Measurements from ENCODE around the gene CAPS2. TPM values are rescaled to one million over a fixed set of nuclear protein-coding genes. Genes with fewer than 3 reads are reported as not detected.
"Not testable (repeated sequence)": the region's sequence is repeated elsewhere in the genome, so short reads cannot be mapped to it uniquely, and the experiment has no call there.

Gene CAPS2
- total RNA-seq, 6 donors from 2014 or later: 6.7 to 48.2 (median 9.0) TPM

DNA sequence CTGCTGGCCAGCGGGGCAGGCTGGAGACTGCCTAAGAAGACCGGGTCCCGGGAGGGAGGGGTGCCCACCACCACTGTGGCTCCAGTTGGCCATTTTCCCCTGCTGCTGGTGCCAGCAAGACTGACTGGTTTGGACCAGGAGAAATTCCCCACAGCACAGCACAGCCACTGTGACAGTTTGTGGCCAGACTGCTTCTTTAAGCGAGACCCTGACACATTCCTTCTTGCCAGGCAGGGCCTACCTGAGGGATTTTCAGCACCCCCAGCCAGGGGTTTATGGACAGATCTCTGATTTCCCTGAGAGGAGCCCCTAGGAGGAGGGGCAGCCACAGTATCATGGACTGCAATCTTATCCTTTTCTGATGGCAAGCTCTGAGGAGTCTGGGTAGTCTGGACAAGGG lies 19.8 kb upstream of the CAPS2 start:
- no peaks in the 10 kb centered on the region for H3K4me1 ChIP-seq
- peak in 1 of 2 donors; percentile 40 for ATAC-seq (ENCODE audit: low FRiP score in 2 of 2)
- no peaks in the 10 kb centered on the region for H3K36me3 ChIP-seq
- DNase-seq: peak in 1 of 2 donors; percentile 7
- H3K27me3 ChIP-seq: no peaks in the 10 kb centered on the region
- H3K4me3 ChIP-seq: no peak overlapping the region
- 89 to 92% methylated on average over 4 of the region's 4 CpGs for WGBS, 2 donors
- H3K9me3 ChIP-seq: peaks cover 0 to 4% (median 1%) of the 10 kb centered on the region in 4 donors
- TF ChIP-seq CTCF (IDR thresholded peaks at IDR 0.05) (no peak), POLR2AphosphoS5 (IDR thresholded peaks at IDR 0.05) (no peak), POLR2A (IDR thresholded peaks at IDR 0.05) (no peak), EP300 (IDR thresholded peaks at IDR 0.05) (no peak)
- no peak overlapping the region for H3K27ac ChIP-seq

DNA sequence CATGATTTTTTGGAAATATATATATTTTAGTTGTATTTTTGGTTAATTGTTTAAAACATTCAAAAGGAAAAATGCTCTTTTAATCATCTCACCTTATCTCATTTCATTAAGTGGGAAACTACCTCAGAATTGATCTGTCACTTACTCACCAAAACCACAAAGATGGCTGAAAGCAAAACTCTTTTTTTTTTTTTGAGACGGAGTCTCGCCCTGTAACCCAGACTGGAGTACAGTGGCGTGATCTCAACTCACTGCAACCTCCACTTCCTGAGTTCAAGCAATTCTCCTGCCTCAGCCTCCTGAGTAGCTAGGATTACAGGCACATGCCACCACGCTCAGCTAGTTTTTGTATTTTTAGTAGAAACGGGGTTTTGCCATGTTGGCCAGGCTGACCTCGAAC lies 16.1 kb upstream of the CAPS2 start:
- not testable (repeated sequence) for H3K27me3 ChIP-seq; H3K4me3 ChIP-seq; H3K9me3 ChIP-seq; H3K27ac ChIP-seq; H3K4me1 ChIP-seq; ATAC-seq (ENCODE audit: low FRiP score in 2 of 2); H3K36me3 ChIP-seq; DNase-seq
- 86 to 94% methylated on average over 6 of the region's 6 CpGs for WGBS, 2 donors

DNA sequence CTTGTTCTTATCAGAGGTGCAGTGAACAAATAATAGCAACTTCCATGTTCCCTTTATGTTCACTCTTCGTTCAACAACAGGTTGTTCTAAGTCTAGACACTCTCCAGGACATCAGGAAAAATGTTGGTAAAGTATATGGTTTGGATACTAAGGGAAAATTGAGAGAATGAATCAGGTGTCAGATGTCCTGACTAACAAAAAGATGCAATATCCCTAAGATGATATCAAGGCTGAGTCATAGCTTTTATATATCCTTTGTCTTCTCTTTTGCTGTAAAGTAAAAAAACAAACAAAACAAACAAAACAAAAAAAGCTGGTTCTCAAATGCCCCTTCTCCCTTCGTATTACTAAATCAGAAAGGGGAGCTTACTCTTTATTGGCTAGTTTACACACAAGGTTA lies 15.4 kb upstream of the CAPS2 start:
- ATAC-seq (ENCODE audit: low FRiP score in 2 of 2) (no peak), DNase-seq (no peak)
- H3K4me3 ChIP-seq: no peak overlapping the region
- H3K36me3 ChIP-seq: no peaks in the 10 kb centered on the region
- TF ChIP-seq CTCF (IDR thresholded peaks at IDR 0.05) (no peak), POLR2A (IDR thresholded peaks at IDR 0.05) (no peak), POLR2AphosphoS5 (IDR thresholded peaks at IDR 0.05) (no peak), EP300 (IDR thresholded peaks at IDR 0.05) (no peak)
- no peaks in the 10 kb centered on the region for H3K9me3 ChIP-seq
- WGBS, 2 donors: 79 to 82% methylated on average over 2 of the region's 2 CpGs
- H3K27ac ChIP-seq: no peak overlapping the region
- H3K4me1 ChIP-seq: no peaks in the 10 kb centered on the region
- no peaks in the 10 kb centered on the region for H3K27me3 ChIP-seq

DNA sequence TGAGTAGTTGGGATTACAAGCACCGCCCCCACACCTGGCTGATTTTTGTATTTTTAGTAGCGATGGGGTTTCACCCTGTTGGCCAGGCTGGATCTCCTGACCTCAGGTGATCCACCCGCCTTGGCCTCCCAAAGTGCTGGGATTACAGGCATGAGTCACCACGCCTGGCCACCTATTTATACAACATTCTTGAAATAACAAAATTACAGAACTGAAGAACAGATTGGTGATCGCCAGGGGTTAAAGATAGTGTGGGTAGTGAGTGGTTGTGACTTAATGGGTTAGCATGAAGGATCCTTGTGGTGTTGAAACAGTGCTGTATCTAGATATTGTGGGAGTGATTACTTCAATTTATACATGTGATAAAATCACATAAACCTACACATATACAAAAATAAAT lies 11.7 kb upstream of the CAPS2 start:
- Histone ChIP-seq H3K27ac (no peak overlapping the region), H3K4me3 (no peak overlapping the region), H3K27me3 (no peaks in the 10 kb centered on the region), H3K36me3 (no peaks in the 10 kb centered on the region), H3K9me3 (no peaks in the 10 kb centered on the region), H3K4me1 (no peaks in the 10 kb centered on the region)
- TF ChIP-seq POLR2A (IDR thresholded peaks at IDR 0.05) (no peak), POLR2AphosphoS5 (IDR thresholded peaks at IDR 0.05) (no peak), EP300 (IDR thresholded peaks at IDR 0.05) (no peak), CTCF (IDR thresholded peaks at IDR 0.05) (no peak)
- DNase-seq (no peak), ATAC-seq (ENCODE audit: low FRiP score in 2 of 2) (no peak)
- 93 to 99% methylated on average over 5 of the region's 5 CpGs for WGBS, 2 donors

- WGBS, 2 donors: 88 to 93% methylated on average over 1 of the region's 1 CpG
- Histone ChIP-seq H3K9me3 (no peaks in the 10 kb centered on the region), H3K36me3 (no peaks in the 10 kb centered on the region), H3K4me3 (no peak overlapping the region), H3K27me3 (no peaks in the 10 kb centered on the region), H3K27ac (no peak overlapping the region), H3K4me1 (peaks cover 0 to 8% (median 5%) of the 10 kb centered on the region in 4 donors)
- TF ChIP-seq POLR2A (IDR thresholded peaks at IDR 0.05): no peak
- TF ChIP-seq EP300 (IDR thresholded peaks at IDR 0.05): no peak
- TF ChIP-seq POLR2AphosphoS5 (IDR thresholded peaks at IDR 0.05): no peak
- ATAC-seq (ENCODE audit: low FRiP score in 2 of 2) (no peak), DNase-seq (no peak)
Observed at GRCh38 chr12:75337905-75338304, 7.8 kb upstream of the CAPS2 start.

- peak; percentile 91 for ATAC-seq (ENCODE audit: low FRiP score in 2 of 2)
- DNase-seq: peak; percentile 86 to 89
- H3K4me1 ChIP-seq: peaks cover 3 to 12% (median 8%) of the 10 kb centered on the region in 4 donors
- no peaks in the 10 kb centered on the region for H3K27me3 ChIP-seq
- H3K36me3 ChIP-seq: no peaks in the 10 kb centered on the region
- TF ChIP-seq POLR2A (IDR thresholded peaks at IDR 0.05) (no peak), CTCF (IDR thresholded peaks at IDR 0.05) (peak; percentile 74 to 87 (median 84)), POLR2AphosphoS5 (IDR thresholded peaks at IDR 0.05) (peak in 1 of 2 donors; percentile 18), EP300 (IDR thresholded peaks at IDR 0.05) (no peak)
- H3K4me3 ChIP-seq: peak within 1 kb of the TSS in 3 of 4 donors; percentile 20 to 36 (median 32)
- no peaks in the 10 kb centered on the region for H3K9me3 ChIP-seq
- H3K27ac ChIP-seq: no peak within 1 kb of the TSS
- WGBS, 2 donors: 8 to 12% methylated on average over 10 to 23 of the region's 23 CpGs
Observed at GRCh38 chr12:75334384-75335030, 4.4 kb upstream of the CAPS2 start, which contains the start of gene GLIPR1L1. GLIPR1L1 (plus strand) TSS chr12:75334670; CDS start chr12:75334729, 59 bp downstream.

All from upper lobe of left lung (tissue), 6 donors.